Prostate gland (tissue), 2 donors: ENCODE data around the gene E2F4.

Source experiments
- POLR2AphosphoS5 ChIP-seq: sonication (generic); formaldehyde crosslinking; IDR thresholded peaks from one replicate; pipeline ENCODE4 v1.6.1; 2017; ENCODE audit warnings: antibody characterized with exemption
- TF ChIP-seq, protein P1 (sequence below), 4 experiments: fragments of 200-600 bp in 2 of 4; fragments of 450-650 bp in 2 of 4; sonication (generic) in 2 of 4; IDR thresholded peaks; 1 replicate in 3 of 4; 2 replicates in 1 of 4; pipeline ENCODE4 v1.5.1; 2016 to 2019; ENCODE audit warnings: antibody characterized with exemption in 4 of 4, mild to moderate bottlenecking in 2 of 4, moderate library complexity in 2 of 4

DNA sequence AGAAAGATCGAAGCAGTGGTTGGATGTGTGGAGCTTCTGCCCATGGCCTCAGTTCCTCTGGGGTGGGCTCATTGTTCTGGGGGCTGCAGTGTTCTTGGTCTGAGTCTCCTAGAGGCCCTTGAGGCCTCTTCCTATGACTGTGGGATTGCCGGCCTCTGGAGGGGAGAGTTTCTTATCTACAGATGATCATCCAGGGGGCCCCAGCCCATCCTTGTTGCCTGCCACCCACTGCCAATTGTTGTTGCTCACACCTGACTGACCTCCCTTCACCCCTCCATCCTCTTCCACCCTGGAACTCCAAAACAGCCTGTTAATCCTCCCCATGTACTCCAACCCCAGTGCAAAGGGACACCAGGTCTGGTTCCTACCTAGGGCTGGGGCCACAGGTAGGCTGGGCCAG, 47.0 kb upstream of the E2F4 start:
- TF ChIP-seq, protein P1, sequence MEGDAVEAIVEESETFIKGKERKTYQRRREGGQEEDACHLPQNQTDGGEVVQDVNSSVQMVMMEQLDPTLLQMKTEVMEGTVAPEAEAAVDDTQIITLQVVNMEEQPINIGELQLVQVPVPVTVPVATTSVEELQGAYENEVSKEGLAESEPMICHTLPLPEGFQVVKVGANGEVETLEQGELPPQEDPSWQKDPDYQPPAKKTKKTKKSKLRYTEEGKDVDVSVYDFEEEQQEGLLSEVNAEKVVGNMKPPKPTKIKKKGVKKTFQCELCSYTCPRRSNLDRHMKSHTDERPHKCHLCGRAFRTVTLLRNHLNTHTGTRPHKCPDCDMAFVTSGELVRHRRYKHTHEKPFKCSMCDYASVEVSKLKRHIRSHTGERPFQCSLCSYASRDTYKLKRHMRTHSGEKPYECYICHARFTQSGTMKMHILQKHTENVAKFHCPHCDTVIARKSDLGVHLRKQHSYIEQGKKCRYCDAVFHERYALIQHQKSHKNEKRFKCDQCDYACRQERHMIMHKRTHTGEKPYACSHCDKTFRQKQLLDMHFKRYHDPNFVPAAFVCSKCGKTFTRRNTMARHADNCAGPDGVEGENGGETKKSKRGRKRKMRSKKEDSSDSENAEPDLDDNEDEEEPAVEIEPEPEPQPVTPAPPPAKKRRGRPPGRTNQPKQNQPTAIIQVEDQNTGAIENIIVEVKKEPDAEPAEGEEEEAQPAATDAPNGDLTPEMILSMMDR (IDR thresholded peaks at IDR 0.05): no peak
- TF ChIP-seq POLR2AphosphoS5: no peak
